ENCODE measurements around the gene TMEM184A. TPM values are rescaled to one million over a fixed set of nuclear protein-coding genes. Genes with fewer than 3 reads are reported as not detected.
A peak's percentile ranks its signal among the peaks of the same experiment; 100 is the strongest.

TMEM184A gene
- total RNA-seq, 6 experiments from 2014 or later, result 15.1 to 32.8 (median 26.7) TPM

DNA sequence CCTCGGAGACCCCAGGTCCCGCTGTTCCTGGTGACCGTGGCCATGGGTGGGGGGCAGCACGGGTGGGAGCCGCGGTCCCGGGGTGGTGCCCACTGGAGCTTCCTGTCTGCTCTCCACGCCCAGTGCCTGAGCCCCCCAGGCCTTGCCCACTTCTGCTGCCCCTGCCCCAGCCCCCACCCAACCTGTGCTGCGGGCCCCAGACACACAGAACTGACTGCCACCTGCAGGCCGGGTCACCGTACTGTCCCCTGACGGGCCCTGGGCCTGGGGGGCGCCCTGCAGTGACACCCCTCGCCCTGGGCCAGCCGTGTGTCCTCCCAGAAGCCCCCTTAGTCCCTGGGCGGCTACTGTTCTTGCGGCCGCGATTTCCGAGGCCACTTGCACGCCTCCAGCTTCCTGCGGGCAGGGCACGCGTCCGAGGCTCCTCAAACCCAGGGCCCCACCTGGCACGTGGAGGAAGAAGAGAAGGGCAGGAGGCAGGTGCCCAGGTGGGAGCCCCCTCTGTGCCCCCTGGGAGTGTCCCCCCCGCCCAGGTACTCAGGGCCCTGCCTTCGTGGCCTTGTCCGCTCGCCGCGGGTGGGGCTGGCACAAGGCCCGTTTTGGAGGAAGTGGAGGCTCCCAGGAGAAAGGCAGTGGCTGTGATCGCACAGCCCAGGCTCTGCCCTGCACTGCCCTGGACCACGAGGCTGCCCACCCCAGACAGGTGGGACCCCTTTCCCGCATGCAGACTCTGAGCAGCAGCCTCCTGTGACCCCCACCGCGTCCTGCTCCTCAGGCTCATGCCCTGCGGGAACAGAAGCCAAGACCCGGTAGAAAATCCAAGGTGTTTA lies 10.4 kb downstream of the TMEM184A start:
- H3K36me3 ChIP-seq, result peaks cover 0 to 7% (median 3%) of the 10 kb centered on the region in 4 donors
- no peaks in the 10 kb centered on the region for H3K27me3 ChIP-seq
- H3K4me1 ChIP-seq, result no peaks in the 10 kb centered on the region
- no peak overlapping the region for H3K4me3 ChIP-seq
- no peak overlapping the region for H3K27ac ChIP-seq
- intact Hi-C loops (cut with DNase I), result no loop called here
- 53% methylated on average over 3 of the region's 40 CpGs for WGBS (ENCODE audit: insufficient coverage, low coverage, low lambda C conversion rate, missing lambda C conversion rate)
- H3K9me3 ChIP-seq, result no peaks in the 10 kb centered on the region
- no peak for TF ChIP-seq POLR2A (IDR thresholded peaks at IDR 0.05)
- TF ChIP-seq, protein P1, sequence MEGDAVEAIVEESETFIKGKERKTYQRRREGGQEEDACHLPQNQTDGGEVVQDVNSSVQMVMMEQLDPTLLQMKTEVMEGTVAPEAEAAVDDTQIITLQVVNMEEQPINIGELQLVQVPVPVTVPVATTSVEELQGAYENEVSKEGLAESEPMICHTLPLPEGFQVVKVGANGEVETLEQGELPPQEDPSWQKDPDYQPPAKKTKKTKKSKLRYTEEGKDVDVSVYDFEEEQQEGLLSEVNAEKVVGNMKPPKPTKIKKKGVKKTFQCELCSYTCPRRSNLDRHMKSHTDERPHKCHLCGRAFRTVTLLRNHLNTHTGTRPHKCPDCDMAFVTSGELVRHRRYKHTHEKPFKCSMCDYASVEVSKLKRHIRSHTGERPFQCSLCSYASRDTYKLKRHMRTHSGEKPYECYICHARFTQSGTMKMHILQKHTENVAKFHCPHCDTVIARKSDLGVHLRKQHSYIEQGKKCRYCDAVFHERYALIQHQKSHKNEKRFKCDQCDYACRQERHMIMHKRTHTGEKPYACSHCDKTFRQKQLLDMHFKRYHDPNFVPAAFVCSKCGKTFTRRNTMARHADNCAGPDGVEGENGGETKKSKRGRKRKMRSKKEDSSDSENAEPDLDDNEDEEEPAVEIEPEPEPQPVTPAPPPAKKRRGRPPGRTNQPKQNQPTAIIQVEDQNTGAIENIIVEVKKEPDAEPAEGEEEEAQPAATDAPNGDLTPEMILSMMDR (IDR thresholded peaks at IDR 0.05), result peak in 1 of 4 donors; percentile 10
- ATAC-seq (peak in 1 of 4 donors; percentile 1), DNase-seq (peak in 2 of 3 donors; percentile 31 to 52)

DNA sequence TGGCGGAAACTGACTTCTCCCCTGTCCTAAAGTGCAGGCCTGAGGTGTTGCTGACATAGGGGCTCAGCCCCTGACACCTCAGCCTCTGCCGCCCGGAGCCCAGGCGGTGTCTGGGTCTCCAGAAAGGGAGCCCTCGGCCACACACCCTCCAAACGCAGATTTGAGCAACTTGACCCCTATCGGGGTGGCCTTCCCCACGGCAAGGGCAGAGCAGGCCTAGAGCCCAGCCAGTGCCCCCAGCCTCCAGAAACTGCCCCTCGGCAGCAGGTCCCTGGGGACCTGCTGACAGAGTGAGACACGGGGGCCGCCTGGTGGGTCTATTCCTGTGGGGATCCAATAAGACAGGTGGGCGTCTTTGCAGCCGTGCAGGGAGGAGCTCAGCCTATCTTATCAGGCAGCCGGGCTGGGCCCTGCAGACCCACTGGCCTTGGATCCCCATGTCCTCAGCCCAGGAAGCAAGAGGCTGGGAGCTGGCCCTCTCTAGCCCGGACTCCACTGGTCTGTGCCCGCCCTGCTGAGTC lies 11.0 kb downstream of the TMEM184A start:
- no peak for DNase-seq
- intact Hi-C loops (cut with DNase I), result no loop called here
- no peak for TF ChIP-seq POLR2A (IDR thresholded peaks at IDR 0.05)
- TF ChIP-seq, protein P1 (IDR thresholded peaks at IDR 0.05), result no peak
- 80% methylated on average over 2 of the region's 16 CpGs for WGBS (ENCODE audit: insufficient coverage, low coverage, low lambda C conversion rate, missing lambda C conversion rate)
- Histone ChIP-seq H3K27ac (no peak overlapping the region), H3K36me3 (peaks cover 0 to 11% (median 10%) of the 10 kb centered on the region in 4 donors), H3K4me1 (no peaks in the 10 kb centered on the region), H3K9me3 (no peaks in the 10 kb centered on the region), H3K27me3 (no peaks in the 10 kb centered on the region), H3K4me3 (no peak overlapping the region)
- no peak for ATAC-seq

DNA sequence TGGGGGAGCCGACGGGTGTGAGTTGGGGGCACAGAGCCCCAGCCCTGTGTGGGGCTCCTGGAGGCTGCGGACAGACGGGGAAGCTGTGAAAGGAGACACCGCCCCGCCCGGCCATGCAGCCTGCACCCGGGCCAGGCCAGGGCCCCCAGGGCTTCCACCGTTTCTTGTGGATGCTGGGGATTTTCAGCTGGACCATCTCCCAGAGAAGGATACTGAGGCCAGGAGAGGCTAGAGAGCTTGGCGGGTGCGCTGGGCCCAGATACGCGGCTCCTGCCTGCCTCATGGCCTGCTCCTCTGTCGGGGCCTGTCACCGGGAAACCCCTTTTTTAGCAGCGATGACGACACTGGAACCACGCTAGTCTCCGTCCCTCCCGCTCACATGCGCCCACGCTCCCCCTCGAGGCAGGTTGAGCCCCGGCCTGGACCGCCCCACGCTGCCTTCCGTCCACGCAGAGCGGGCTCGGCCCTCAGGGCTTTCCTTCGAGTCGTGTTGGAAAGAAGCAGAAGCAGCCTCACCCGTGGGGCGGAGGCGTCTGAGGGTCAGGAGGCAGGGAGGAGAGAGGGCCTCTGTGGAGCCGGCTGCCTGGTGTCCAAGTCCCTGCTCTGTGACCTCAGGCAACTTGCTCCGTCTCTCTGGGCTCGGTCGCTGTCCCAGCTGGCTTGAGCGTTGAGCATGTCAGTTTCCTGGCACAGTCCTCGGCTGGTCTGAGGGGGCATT lies 11.7 kb downstream of the TMEM184A start:
- intact Hi-C loops (cut with DNase I), result no loop called here

DNA sequence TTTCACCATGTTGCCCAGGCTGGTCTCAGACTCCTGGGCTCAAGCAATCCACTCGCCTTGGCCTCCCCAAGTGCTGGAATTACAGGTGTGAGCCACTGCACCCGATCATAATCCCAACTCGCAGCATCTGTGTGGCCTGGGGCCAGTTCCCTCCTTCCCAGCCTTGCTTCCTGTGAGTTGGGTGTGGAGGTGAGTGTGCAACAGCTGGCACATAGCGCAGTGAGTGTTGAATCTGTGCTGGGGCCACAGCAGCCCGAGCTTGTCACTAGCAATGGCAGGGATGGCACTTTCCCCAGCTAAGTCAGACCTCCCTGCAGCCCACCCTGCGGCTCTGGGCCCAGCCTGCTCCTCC lies 12.2 kb downstream of the TMEM184A start:
- Histone ChIP-seq H3K36me3 (peaks cover 0 to 13% (median 10%) of the 10 kb centered on the region in 4 donors), H3K4me1 (no peaks in the 10 kb centered on the region), H3K27ac (no peak overlapping the region), H3K27me3 (no peaks in the 10 kb centered on the region), H3K4me3 (no peak overlapping the region), H3K9me3 (no peaks in the 10 kb centered on the region)
- intact Hi-C loops (cut with DNase I), result no loop called here
- TF ChIP-seq POLR2A (IDR thresholded peaks at IDR 0.05), result peak; percentile 22
- TF ChIP-seq, protein P1 (IDR thresholded peaks at IDR 0.05), result no peak
- whole genome bisulfite sequencing (ENCODE audit: insufficient coverage, low coverage, low lambda C conversion rate, missing lambda C conversion rate), result 100% methylated on average over 1 of the region's 6 CpGs
- DNase-seq (peak in 1 of 3 donors; percentile 47), ATAC-seq (peak in 1 of 4 donors; percentile 1)

More for the DNA sequence above, 11.7 kb downstream of the TMEM184A start:
- H3K27ac ChIP-seq, result no peak overlapping the region
- no peaks in the 10 kb centered on the region for H3K27me3 ChIP-seq
- WGBS (ENCODE audit: insufficient coverage, low coverage, low lambda C conversion rate, missing lambda C conversion rate), result 94% methylated on average over 7 of the region's 41 CpGs
- peaks cover 0 to 13% (median 10%) of the 10 kb centered on the region in 4 donors for H3K36me3 ChIP-seq
- H3K9me3 ChIP-seq, result no peaks in the 10 kb centered on the region
- H3K4me1 ChIP-seq, result no peaks in the 10 kb centered on the region
- peak in 2 of 3 donors; percentile 26 to 46 for DNase-seq
- peak in 1 of 4 donors; percentile 3 for ATAC-seq
- H3K4me3 ChIP-seq, result no peak overlapping the region
- TF ChIP-seq POLR2A (IDR thresholded peaks at IDR 0.05), result no peak
- TF ChIP-seq, protein P1 (IDR thresholded peaks at IDR 0.05), result no peak
